ENCODE results near the gene SMIM33.

The SMIM33 gene

GRCh38 chr5:139460455-139460854, 10.3 kb upstream of the SMIM33 start:
- no peaks in the 10 kb centered on the region for H3K36me3 ChIP-seq (ENCODE audit: control insufficient read depth, insufficient read depth, low read length)
- no peak overlapping the region for H3K4me3 ChIP-seq (ENCODE audit: low read depth, low read length)
- H3K79me2 ChIP-seq, result no peaks in the 10 kb centered on the region
- H3K4me2 ChIP-seq (ENCODE audit: low read length), result no peak overlapping the region
- H3K4me1 ChIP-seq, result no peaks in the 10 kb centered on the region
- H3K9me3 ChIP-seq (ENCODE audit: control insufficient read depth, low read length), result no peaks in the 10 kb centered on the region
- H3K27ac ChIP-seq, result peak overlapping the region; percentile 47
- no peak for TF ChIP-seq CTCF (IDR thresholded peaks at IDR 0.05)
- no peak overlapping the region for H3K9ac ChIP-seq
- H2AFZ ChIP-seq, result no peak overlapping the region
- no peaks in the 10 kb centered on the region for H3K27me3 ChIP-seq (ENCODE audit: control insufficient read depth, insufficient read depth, low read length)

GRCh38 chr5:139461176-139461575, 9.6 kb upstream of the SMIM33 start:
- Histone ChIP-seq H3K9ac (no peak overlapping the region), H2AFZ (no peak overlapping the region), H3K4me2 (ENCODE audit: low read length) (no peak overlapping the region), H3K27me3 (ENCODE audit: control insufficient read depth, insufficient read depth, low read length) (no peaks in the 10 kb centered on the region), H3K27ac (peak overlapping the region; percentile 57), H3K4me1 (no peaks in the 10 kb centered on the region), H3K79me2 (no peaks in the 10 kb centered on the region), H3K36me3 (ENCODE audit: control insufficient read depth, insufficient read depth, low read length) (no peaks in the 10 kb centered on the region), H3K4me3 (ENCODE audit: low read depth, low read length) (no peak overlapping the region), H3K9me3 (ENCODE audit: control insufficient read depth, low read length) (no peaks in the 10 kb centered on the region)
- TF ChIP-seq CTCF (IDR thresholded peaks at IDR 0.05), result no peak

GRCh38 chr5:139461698-139462097, 9.1 kb upstream of the SMIM33 start:
- H3K79me2 ChIP-seq, result no peaks in the 10 kb centered on the region
- peak overlapping the region; percentile 57 for H3K27ac ChIP-seq
- H3K9ac ChIP-seq, result no peak overlapping the region
- H3K9me3 ChIP-seq (ENCODE audit: control insufficient read depth, low read length), result no peaks in the 10 kb centered on the region
- no peaks in the 10 kb centered on the region for H3K4me1 ChIP-seq
- no peaks in the 10 kb centered on the region for H3K27me3 ChIP-seq (ENCODE audit: control insufficient read depth, insufficient read depth, low read length)
- H2AFZ ChIP-seq, result no peak overlapping the region
- H3K4me2 ChIP-seq (ENCODE audit: low read length), result no peak overlapping the region
- H3K4me3 ChIP-seq (ENCODE audit: low read depth, low read length), result no peak overlapping the region
- no peaks in the 10 kb centered on the region for H3K36me3 ChIP-seq (ENCODE audit: control insufficient read depth, insufficient read depth, low read length)
- no peak for TF ChIP-seq CTCF (IDR thresholded peaks at IDR 0.05)

GRCh38 chr5:139462586-139463276, 8.1 kb upstream of the SMIM33 start, which contains the start of gene ECSCR:
Gene ECSCR (minus strand): TSS chr5:139462743. CDS start chr5:139462670, 73 bp downstream.
- no peaks in the 10 kb centered on the region for H3K4me1 ChIP-seq
- no peak within 1 kb of the TSS for H2AFZ ChIP-seq
- no peaks in the 10 kb centered on the region for H3K27me3 ChIP-seq (ENCODE audit: control insufficient read depth, insufficient read depth, low read length)
- H3K9ac ChIP-seq, result no peak within 1 kb of the TSS
- H3K27ac ChIP-seq, result peak within 1 kb of the TSS; percentile 57
- H3K79me2 ChIP-seq, result no peaks in the 10 kb centered on the region
- no peak within 1 kb of the TSS for H3K4me2 ChIP-seq (ENCODE audit: low read length)
- no peaks in the 10 kb centered on the region for H3K36me3 ChIP-seq (ENCODE audit: control insufficient read depth, insufficient read depth, low read length)
- TF ChIP-seq CTCF (IDR thresholded peaks at IDR 0.05), result no peak
- no peak within 1 kb of the TSS for H3K4me3 ChIP-seq (ENCODE audit: low read depth, low read length)
- H3K9me3 ChIP-seq (ENCODE audit: control insufficient read depth, low read length), result no peaks in the 10 kb centered on the region

- Histone ChIP-seq H3K9me3 (ENCODE audit: control insufficient read depth, low read length) (no peaks in the 10 kb centered on the region), H3K4me2 (ENCODE audit: low read length) (no peak overlapping the region), H3K27ac (no peak overlapping the region), H3K27me3 (ENCODE audit: control insufficient read depth, insufficient read depth, low read length) (no peaks in the 10 kb centered on the region), H3K79me2 (no peaks in the 10 kb centered on the region), H3K36me3 (ENCODE audit: control insufficient read depth, insufficient read depth, low read length) (no peaks in the 10 kb centered on the region), H3K4me3 (ENCODE audit: low read depth, low read length) (no peak overlapping the region), H3K4me1 (no peaks in the 10 kb centered on the region), H3K9ac (no peak overlapping the region), H2AFZ (no peak overlapping the region)
- no peak for TF ChIP-seq CTCF (IDR thresholded peaks at IDR 0.05)
Observed at GRCh38 chr5:139468421-139468931, 2.3 kb upstream of the SMIM33 start.

All from parathyroid adenoma (tissue), 2 donors.